Stimulated activated CD8-positive, alpha-beta memory T cell treated with anti-CD3 and anti-CD28 coated beads, Interleukin-2, amount 100 ng/mL, for 48 hours (primary cell): ENCODE results near the gene COASY.
"Not testable (repeated sequence)": the region's sequence is repeated elsewhere in the genome, so short reads cannot be mapped to it uniquely, and the experiment has no call there.

ENCODE experiments used
- DNase-seq, 2 donors: peaks; one replicate each; pipeline ENCODE4 v3.0.0-alpha.2; 2020; ENCODE audit warnings: low read depth in 2 of 2

Gene COASY

GRCh38 chr17:42574463-42574862 is 12.5 kb downstream of the COASY start:
- DNase-seq: no peak

GRCh38 chr17:42577140-42577531 is 15.2 kb downstream of the COASY start:
- DNase-seq: no peak

GRCh38 chr17:42577532-42578281 is 15.8 kb downstream of the COASY start, which contains the start of gene PSMC3IP:
PSMC3IP (minus strand) TSS chr17:42577729; CDS start chr17:42577686, 43 bp downstream.
- DNase-seq: peak; percentile 92 to 94

- DNase-seq: peak; percentile 58 to 60
These were observed 16.4 kb downstream of the COASY start for GRCh38 chr17:42578282-42578869.

- no peak for DNase-seq
These were observed 18.0 kb downstream of the COASY start for GRCh38 chr17:42579794-42580551.

GRCh38 chr17:42581744-42582270 is 19.9 kb downstream of the COASY start:
- no peak for DNase-seq

- no peak for DNase-seq
These were observed 22.9 kb downstream of the COASY start for GRCh38 chr17:42584880-42585279.

GRCh38 chr17:42585353-42585752 is 23.4 kb downstream of the COASY start:
- DNase-seq: no peak

GRCh38 chr17:42586514-42587230 is 24.7 kb downstream of the COASY start:
- no peak for DNase-seq

GRCh38 chr17:42590886-42591285 is 28.9 kb downstream of the COASY start:
- DNase-seq: no peak

GRCh38 chr17:42591411-42591810 is 29.5 kb downstream of the COASY start:
- no peak for DNase-seq

GRCh38 chr17:42596386-42596785 is 34.4 kb downstream of the COASY start:
- no peak for DNase-seq

- DNase-seq: no peak
These were observed 37.0 kb downstream of the COASY start for GRCh38 chr17:42598905-42599304.

GRCh38 chr17:42603318-42603717 is 41.4 kb downstream of the COASY start:
- no peak for DNase-seq

GRCh38 chr17:42607769-42608168 is 45.8 kb downstream of the COASY start:
- no peak for DNase-seq

- no peak for DNase-seq
These were observed 46.6 kb downstream of the COASY start for GRCh38 chr17:42608305-42609181.

- DNase-seq: peak; percentile 99
These were observed 47.4 kb downstream of the COASY start, which contains the start of the genes RETREG3 and TUBG1 for GRCh38 chr17:42609182-42609813. RETREG3 (minus strand) TSS chr17:42609374; CDS start chr17:42609324, 50 bp downstream. TUBG1 (plus strand) TSS chr17:42609683; CDS start chr17:42609738, 55 bp downstream.

GRCh38 chr17:42609814-42610801 is 48.2 kb downstream of the COASY start:
- not testable (repeated sequence) for DNase-seq

GRCh38 chr17:42612013-42612412 is 50.1 kb downstream of the COASY start:
- no peak for DNase-seq
